OCI-LY7 (cell line): ENCODE data around the gene TAGLN2.

Experiments
- CTCF ChIP-seq: fragments of 200-600 bp; sonication (generic); conservative IDR thresholded peaks from 2 replicates; pipeline ENCODE4 v1.5.1; 2014; ENCODE audit warnings: mild to moderate bottlenecking, antibody characterized with exemption, low read length, moderate library complexity, mixed read lengths
- EZH2phosphoT487 ChIP-seq: fragments of 200-600 bp; sonication (generic); IDR thresholded peaks from 2 replicates; pipeline ENCODE4 v1.6.1; 2018; ENCODE audit warnings: low read depth, borderline replicate concordance, mild to moderate bottlenecking, mixed run types, antibody characterized with exemption, low read length, moderate library complexity, mixed read lengths

DNA sequence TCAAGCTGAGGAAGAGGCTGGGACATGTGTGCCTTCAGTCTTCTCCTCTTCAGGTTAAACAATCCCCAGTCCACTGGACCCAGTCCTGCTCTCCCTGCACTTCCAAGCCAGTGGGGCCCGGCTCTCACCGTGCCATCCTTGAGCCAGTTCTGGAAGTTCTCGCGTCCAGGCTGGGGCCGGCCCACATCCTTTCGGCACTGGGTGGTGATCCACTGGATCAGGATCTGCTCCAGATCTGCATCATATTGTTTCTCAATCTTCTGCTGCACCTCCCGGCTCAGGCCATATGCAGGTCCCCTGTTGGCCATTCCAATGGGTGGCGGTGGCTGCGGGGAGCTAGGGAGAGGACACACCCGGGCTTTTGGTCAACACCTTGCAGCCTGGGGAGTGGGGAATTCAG, 5.1 kb downstream of the TAGLN2 start:
- TF ChIP-seq CTCF: no peak
- no peak for TF ChIP-seq EZH2phosphoT487
